MCF 10A (cell line): ENCODE measurements around the gene RPL7L1. TPM values are rescaled to one million over a fixed set of nuclear protein-coding genes. Genes with fewer than 3 reads are reported as not detected.
"Not testable (repeated sequence)": the region's sequence is repeated elsewhere in the genome, so short reads cannot be mapped to it uniquely, and the experiment has no call there.

Source experiments
- BruUV-seq: library from RNA; stranded (reverse); fragments of 400-500 nt; replicated peaks from 2 replicates; lab custom pipeline; 2021; lab: Mats Ljungman, UMichigan
- CTCF ChIA-PET: fragments of 300-600 bp; sonication (Branson Sonifier 250); formaldehyde crosslinking; extraction: SDS; loops from one replicate; lab custom pipeline; 2021; ENCODE audit warnings: antibody characterized with exemption, inconsistent platforms; lab: Yijun Ruan, JAX
- POLR2A ChIA-PET: fragments of 300-600, 350-650 bp; sonication (Branson Sonifier 250); formaldehyde crosslinking; extraction: SDS; loops from one replicate; lab custom pipeline; 2020; ENCODE audit warnings: antibody characterized with exemption, inconsistent platforms; lab: Yijun Ruan, JAX
- DNase-seq: peaks from one replicate; pipeline ENCODE4 v3.0.0-alpha.2; 2018; ENCODE audit not compliant: unreplicated experiment
- H3K27ac Mint-ChIP-seq: one replicate; pipeline ENCODE4 v1.8.0; 2022; ENCODE audit warnings: mild to moderate bottlenecking, low read depth, mixed read lengths; ENCODE audit not compliant: unreplicated experiment
- H3K27me3 Mint-ChIP-seq: one replicate; pipeline ENCODE4 v1.8.0; 2022; ENCODE audit warnings: mixed read lengths; ENCODE audit not compliant: insufficient read depth, unreplicated experiment
- H3K36me3 Mint-ChIP-seq: one replicate; pipeline ENCODE4 v1.8.0; 2022; ENCODE audit warnings: mild to moderate bottlenecking, moderate library complexity, mixed read lengths; ENCODE audit not compliant: insufficient read depth, unreplicated experiment
- H3K4me1 Mint-ChIP-seq: one replicate; pipeline ENCODE4 v1.8.0; 2022; ENCODE audit warnings: mixed read lengths; ENCODE audit not compliant: insufficient read depth, unreplicated experiment
- H3K4me3 Mint-ChIP-seq: one replicate; pipeline ENCODE4 v1.8.0; 2022; ENCODE audit warnings: mild to moderate bottlenecking, moderate library complexity, mixed read lengths; ENCODE audit not compliant: unreplicated experiment
- H3K9me3 Mint-ChIP-seq: one replicate; pipeline ENCODE4 v1.8.0; 2022; ENCODE audit warnings: mixed read lengths; ENCODE audit not compliant: unreplicated experiment
- CTCF ChIP-seq: fragments of 200-600 bp; IDR thresholded peaks from one replicate; pipeline ENCODE4 v1.8.0; 2022; ENCODE audit warnings: antibody characterized with exemption, mild to moderate bottlenecking; ENCODE audit not compliant: unreplicated experiment
- intact Hi-C: fragments of 100-400 bp; cut with micrococcal nuclease; formaldehyde crosslinking; loops from 2 replicates; pipeline ENCODE4 v1.14.1; 2022
- total RNA-seq: library from RNA; stranded (reverse); gene quantifications from 2 replicates; pipeline ENCODE4 v1.2.3, GENCODE V29; 2022

RPL7L1 gene
- total RNA-seq, 1 experiment from 2014 or later = 121 TPM

GRCh38 chr6:42896178-42896719, 16.8 kb downstream of the RPL7L1 start:
- no peaks in the 10 kb centered on the region for H3K9me3 Mint-ChIP-seq
- peaks cover 2% of the 10 kb centered on the region for H3K4me1 Mint-ChIP-seq
- no peaks in the 10 kb centered on the region for H3K27me3 Mint-ChIP-seq
- H3K27ac Mint-ChIP-seq = no peak overlapping the region
- DNase-seq = no peak
- TF ChIP-seq CTCF = no peak
- no TSS peak for BruUV-seq
- POLR2A ChIA-PET = interaction anchor here (1.6 kb wide), 1 partner anchor 33 kb away, joined by 3 read pairs; the partner anchor contains the start of gene CNPY3
- H3K36me3 Mint-ChIP-seq = no peaks in the 10 kb centered on the region
- no peak overlapping the region for H3K4me3 Mint-ChIP-seq
- intact Hi-C loops = no loop called here
- CTCF ChIA-PET = no interaction called here

- Mint-ChIP-seq H3K4me3 (no peak overlapping the region), H3K27me3 (no peaks in the 10 kb centered on the region), H3K4me1 (peaks cover 14% of the 10 kb centered on the region), H3K9me3 (no peaks in the 10 kb centered on the region), H3K27ac (no peak overlapping the region), H3K36me3 (no peaks in the 10 kb centered on the region)
- intact Hi-C loops = loop anchor here (1.0 to 2.0 kb wide), 2 partner anchors 172 to 238 kb away; no protein-coding TSS in a partner anchor
- no TSS peak for BruUV-seq
- ChIA-PET POLR2A (interaction anchor here (0.7 to 4.3 kb wide), 5 partner anchors 8 to 238 kb away, joined by 3 to 23 read pairs (median 3); partner anchors contain the start of genes KLC4 and RPL7L1), CTCF (interaction anchor here (0.7 to 2.1 kb wide), 9 partner anchors 14 to 240 kb away, joined by 3 to 6 read pairs (median 3); no protein-coding TSS in a partner anchor)
- DNase-seq = peak; percentile 65
- TF ChIP-seq CTCF = peak; percentile 84
Measured at GRCh38 chr6:42898891-42899361, 19.5 kb downstream of the RPL7L1 start.

- no peak overlapping the region for H3K27ac Mint-ChIP-seq
- DNase-seq = no peak
- H3K36me3 Mint-ChIP-seq = no peaks in the 10 kb centered on the region
- H3K4me1 Mint-ChIP-seq = peaks cover 14% of the 10 kb centered on the region
- no peaks in the 10 kb centered on the region for H3K27me3 Mint-ChIP-seq
- H3K4me3 Mint-ChIP-seq = no peak overlapping the region
- ChIA-PET CTCF (interaction anchor here (0.6 to 2.4 kb wide), 14 partner anchors 8 to 1181 kb away, joined by 3 to 12 read pairs (median 4); partner anchors contain the start of genes CNPY3, KLHDC3, MEA1 and PEX6), POLR2A (interaction anchor here (1.8 to 4.3 kb wide), 3 partner anchors 9 to 79 kb away, joined by 7 to 23 read pairs (median 16); partner anchors contain the start of genes PEX6 and RPL7L1)
- H3K9me3 Mint-ChIP-seq = no peaks in the 10 kb centered on the region
- no TSS peak for BruUV-seq
- no peak for TF ChIP-seq CTCF
- intact Hi-C loops = loop anchor here (1.0 to 5.0 kb wide), 3 partner anchors 173 to 597 kb away; no protein-coding TSS in a partner anchor
Measured at GRCh38 chr6:42899871-42900270, 20.5 kb downstream of the RPL7L1 start.

- ChIA-PET CTCF (interaction anchor here (0.5 to 2.4 kb wide), 42 partner anchors 9 to 604 kb away, joined by 3 to 12 read pairs (median 4); partner anchors contain the start of genes CNPY3, KLHDC3, MEA1 and PTCRA), POLR2A (interaction anchor here (0.6 to 4.3 kb wide), 6 partner anchors 11 to 1543 kb away, joined by 3 to 23 read pairs (median 6); partner anchors contain the start of genes CNPY3, CUL7, PEX6 and RPL7L1)
- Mint-ChIP-seq H3K36me3 (no peaks in the 10 kb centered on the region), H3K9me3 (no peaks in the 10 kb centered on the region), H3K27ac (no peak overlapping the region), H3K4me3 (no peak overlapping the region), H3K4me1 (peaks cover 14% of the 10 kb centered on the region), H3K27me3 (no peaks in the 10 kb centered on the region)
- peak; percentile 89 for TF ChIP-seq CTCF
- BruUV-seq = no TSS peak
- intact Hi-C loops = loop anchor here (1.0 to 5.0 kb wide), 6 partner anchors 121 to 596 kb away; no protein-coding TSS in a partner anchor
- peak; percentile 92 for DNase-seq
Measured at GRCh38 chr6:42901538-42901957, 22.1 kb downstream of the RPL7L1 start.

- not testable (repeated sequence) for H3K27ac Mint-ChIP-seq, BruUV-seq, H3K27me3 Mint-ChIP-seq, DNase-seq, H3K9me3 Mint-ChIP-seq, H3K4me3 Mint-ChIP-seq, H3K36me3 Mint-ChIP-seq
- H3K4me1 Mint-ChIP-seq = peaks cover 14% of the 10 kb centered on the region
- intact Hi-C loops = loop anchor here (5.0 kb wide), 1 partner anchor 595 kb away; no protein-coding TSS in a partner anchor
- ChIA-PET POLR2A (interaction anchor here (3.3 to 4.3 kb wide), 2 partner anchors 12 to 76 kb away, joined by 16 to 23 read pairs; partner anchors contain the start of gene PEX6), CTCF (interaction anchor here (0.6 to 1.9 kb wide), 10 partner anchors 8 to 623 kb away, joined by 3 to 11 read pairs (median 4); partner anchors contain the start of gene RRP36)
Measured at GRCh38 chr6:42902429-42903263, 23.2 kb downstream of the RPL7L1 start.
